HG02588 (cell line): Measurements from ENCODE around the gene SCO1.
A peak's percentile ranks its signal among the peaks of the same experiment; 100 is the strongest.
"Not testable (repeated sequence)": the region's sequence is repeated elsewhere in the genome, so short reads cannot be mapped to it uniquely, and the experiment has no call there.

ENCODE experiments used
- ATAC-seq: cut with Tn5 transposase; IDR thresholded peaks from one replicate; pipeline ENCODE4 v1.9.1; 2021; ENCODE audit warnings: mild to moderate bottlenecking, moderate library complexity; ENCODE audit not compliant: unreplicated experiment

SCO1 gene

GRCh38 chr17:10697092-10698081 lies at the start of gene SCO1, which contains the start of gene ADPRM:
SCO1 (minus strand) TSS chr17:10697533; CDS start chr17:10697507, 26 bp downstream.
ADPRM (plus strand) TSS chr17:10697594; CDS start chr17:10704927, 7,333 bp downstream.
- ATAC-seq, result peak; percentile 96

- no peak for ATAC-seq
These were observed 47.9 kb upstream of the SCO1 start for GRCh38 chr17:10745231-10745630.

GRCh38 chr17:10744501-10745000 lies 47.2 kb upstream of the SCO1 start:
- no peak for ATAC-seq

GRCh38 chr17:10743316-10744009 lies 46.1 kb upstream of the SCO1 start:
- no peak for ATAC-seq

- no peak for ATAC-seq
These were observed 45.1 kb upstream of the SCO1 start for GRCh38 chr17:10742431-10742830.

- ATAC-seq, result no peak
These were observed 44.2 kb upstream of the SCO1 start for GRCh38 chr17:10741416-10742135.

- ATAC-seq, result no peak
These were observed 42.1 kb upstream of the SCO1 start for GRCh38 chr17:10739386-10739785.

- no peak for ATAC-seq
These were observed 41.4 kb upstream of the SCO1 start for GRCh38 chr17:10738521-10739258.

GRCh38 chr17:10737736-10738135 lies 40.4 kb upstream of the SCO1 start:
- no peak for ATAC-seq

- no peak for ATAC-seq
These were observed 39.9 kb upstream of the SCO1 start for GRCh38 chr17:10737168-10737622.

- no peak for ATAC-seq
These were observed 38.5 kb upstream of the SCO1 start for GRCh38 chr17:10735821-10736220.

- no peak for ATAC-seq
These were observed 37.9 kb upstream of the SCO1 start for GRCh38 chr17:10735251-10735650.

GRCh38 chr17:10733666-10734065 lies 36.3 kb upstream of the SCO1 start:
- no peak for ATAC-seq

- ATAC-seq, result not testable (repeated sequence)
These were observed 34.8 kb upstream of the SCO1 start for GRCh38 chr17:10732121-10732520.

- ATAC-seq, result no peak
These were observed 34.1 kb upstream of the SCO1 start for GRCh38 chr17:10731408-10731879.

- ATAC-seq, result not testable (repeated sequence)
These were observed 32.9 kb upstream of the SCO1 start for GRCh38 chr17:10730247-10730646.

- ATAC-seq, result peak; percentile 75
These were observed 32.2 kb upstream of the SCO1 start, which contains the start of gene TMEM220 for GRCh38 chr17:10729334-10730193. TMEM220 (minus strand) TSS chr17:10730023; CDS start chr17:10729851, 172 bp downstream.

GRCh38 chr17:10728331-10728892 lies 31.1 kb upstream of the SCO1 start:
- no peak for ATAC-seq

- no peak for ATAC-seq
These were observed 29.9 kb upstream of the SCO1 start for GRCh38 chr17:10727192-10727591.
